ENCODE measurements around the gene TREM2. TPM values are rescaled to one million over a fixed set of nuclear protein-coding genes. Genes with fewer than 3 reads are reported as not detected.

TREM2 gene
- total and polyA plus RNA-seq, 2 of the 13 experiments (the other 11 are each of a cell fraction or from before 2014, with no cell fraction given), result 0.11 TPM; not detected in 1

DNA sequence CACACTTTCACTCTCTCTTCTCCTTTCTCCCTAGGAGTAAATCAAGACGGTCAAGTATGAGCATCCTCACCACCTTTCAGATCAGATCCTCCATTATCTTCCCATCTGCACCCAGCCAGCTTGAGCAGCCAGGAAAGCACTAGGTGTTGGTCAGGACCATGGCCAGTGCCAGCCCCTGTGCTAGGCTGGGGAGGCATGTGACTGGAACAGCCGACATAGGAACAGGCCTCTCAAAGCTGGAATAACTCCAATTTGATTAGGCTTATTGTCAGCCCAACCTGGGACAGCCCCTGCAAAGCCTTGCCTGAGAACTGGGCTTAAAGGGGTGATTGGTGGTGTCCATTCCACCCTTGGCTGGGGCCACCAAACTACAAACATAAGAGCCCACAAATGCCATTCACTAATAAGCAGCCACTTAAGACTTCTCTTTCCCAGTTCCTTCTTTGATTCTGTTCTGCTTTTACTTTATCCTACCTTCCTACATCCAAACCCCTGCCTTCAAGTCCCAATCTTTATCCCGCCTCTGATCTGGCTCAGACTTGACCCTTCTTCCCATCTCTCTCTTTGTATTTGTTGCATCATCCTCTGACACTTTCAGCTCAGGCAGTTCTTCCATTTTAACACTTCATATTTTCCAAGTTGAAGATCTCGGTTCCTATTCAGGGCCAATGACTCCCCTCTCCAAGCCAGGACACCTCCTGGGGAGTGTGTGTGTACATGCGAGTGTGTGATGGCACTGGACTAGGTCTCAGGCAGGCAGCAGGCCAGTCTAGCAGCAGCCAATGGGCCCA, 4.5 kb upstream of the TREM2 start:
- DNase-seq (ENCODE audit: low spot score) (no peak), ATAC-seq (peak; percentile 57), FAIRE-seq (no peak)
- TF ChIP-seq, protein P1, sequence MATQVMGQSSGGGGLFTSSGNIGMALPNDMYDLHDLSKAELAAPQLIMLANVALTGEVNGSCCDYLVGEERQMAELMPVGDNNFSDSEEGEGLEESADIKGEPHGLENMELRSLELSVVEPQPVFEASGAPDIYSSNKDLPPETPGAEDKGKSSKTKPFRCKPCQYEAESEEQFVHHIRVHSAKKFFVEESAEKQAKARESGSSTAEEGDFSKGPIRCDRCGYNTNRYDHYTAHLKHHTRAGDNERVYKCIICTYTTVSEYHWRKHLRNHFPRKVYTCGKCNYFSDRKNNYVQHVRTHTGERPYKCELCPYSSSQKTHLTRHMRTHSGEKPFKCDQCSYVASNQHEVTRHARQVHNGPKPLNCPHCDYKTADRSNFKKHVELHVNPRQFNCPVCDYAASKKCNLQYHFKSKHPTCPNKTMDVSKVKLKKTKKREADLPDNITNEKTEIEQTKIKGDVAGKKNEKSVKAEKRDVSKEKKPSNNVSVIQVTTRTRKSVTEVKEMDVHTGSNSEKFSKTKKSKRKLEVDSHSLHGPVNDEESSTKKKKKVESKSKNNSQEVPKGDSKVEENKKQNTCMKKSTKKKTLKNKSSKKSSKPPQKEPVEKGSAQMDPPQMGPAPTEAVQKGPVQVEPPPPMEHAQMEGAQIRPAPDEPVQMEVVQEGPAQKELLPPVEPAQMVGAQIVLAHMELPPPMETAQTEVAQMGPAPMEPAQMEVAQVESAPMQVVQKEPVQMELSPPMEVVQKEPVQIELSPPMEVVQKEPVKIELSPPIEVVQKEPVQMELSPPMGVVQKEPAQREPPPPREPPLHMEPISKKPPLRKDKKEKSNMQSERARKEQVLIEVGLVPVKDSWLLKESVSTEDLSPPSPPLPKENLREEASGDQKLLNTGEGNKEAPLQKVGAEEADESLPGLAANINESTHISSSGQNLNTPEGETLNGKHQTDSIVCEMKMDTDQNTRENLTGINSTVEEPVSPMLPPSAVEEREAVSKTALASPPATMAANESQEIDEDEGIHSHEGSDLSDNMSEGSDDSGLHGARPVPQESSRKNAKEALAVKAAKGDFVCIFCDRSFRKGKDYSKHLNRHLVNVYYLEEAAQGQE (IDR thresholded peaks at IDR 0.05; ENCODE audit: borderline replicate concordance in 1 of 2, low read depth in 1 of 2, low read length in 2 of 2), result peak; percentile 75 to 95
- TF ChIP-seq MIER2 (CRISPR knock-in tag; IDR thresholded peaks at IDR 0.05) (peak; percentile 96), EHMT2 (IDR thresholded peaks at IDR 0.05; ENCODE audit: borderline replicate concordance, low read depth, low read length) (peak; percentile 41; the same call in 1 of the 2 replicates), ZNF557 (CRISPR knock-in tag; IDR thresholded peaks at IDR 0.05) (no peak), ZNF501 (CRISPR knock-in tag; IDR thresholded peaks at IDR 0.05) (0 out of 2 replicates have a peak, but pooled peaks have one; percentile 31), RAD21 (CRISPR knock-in tag; IDR thresholded peaks at IDR 0.05) (no peak), ZNF430 (CRISPR knock-in tag; IDR thresholded peaks at IDR 0.05) (0 out of 2 replicates have a peak, but pooled peaks have one; percentile 19), ZNF432 (CRISPR knock-in tag; IDR thresholded peaks at IDR 0.05; ENCODE audit: borderline replicate concordance) (no peak), GZF1 (CRISPR knock-in tag; IDR thresholded peaks at IDR 0.05) (no peak), SALL1 (CRISPR knock-in tag; IDR thresholded peaks at IDR 0.05) (peak; percentile 28; the same call in 1 of the 2 replicates), JUNB (CRISPR knock-in tag; IDR thresholded peaks at IDR 0.05; ENCODE audit: borderline replicate concordance) (0 out of 2 replicates have a peak, but pooled peaks have one; percentile 11), CEBPB (IDR thresholded peaks at IDR 0.05; ENCODE audit: borderline replicate concordance, low read depth, low read length) (0 out of 2 replicates have a peak, but pooled peaks have one; percentile 29)
- TF ChIP-seq, protein P2, sequence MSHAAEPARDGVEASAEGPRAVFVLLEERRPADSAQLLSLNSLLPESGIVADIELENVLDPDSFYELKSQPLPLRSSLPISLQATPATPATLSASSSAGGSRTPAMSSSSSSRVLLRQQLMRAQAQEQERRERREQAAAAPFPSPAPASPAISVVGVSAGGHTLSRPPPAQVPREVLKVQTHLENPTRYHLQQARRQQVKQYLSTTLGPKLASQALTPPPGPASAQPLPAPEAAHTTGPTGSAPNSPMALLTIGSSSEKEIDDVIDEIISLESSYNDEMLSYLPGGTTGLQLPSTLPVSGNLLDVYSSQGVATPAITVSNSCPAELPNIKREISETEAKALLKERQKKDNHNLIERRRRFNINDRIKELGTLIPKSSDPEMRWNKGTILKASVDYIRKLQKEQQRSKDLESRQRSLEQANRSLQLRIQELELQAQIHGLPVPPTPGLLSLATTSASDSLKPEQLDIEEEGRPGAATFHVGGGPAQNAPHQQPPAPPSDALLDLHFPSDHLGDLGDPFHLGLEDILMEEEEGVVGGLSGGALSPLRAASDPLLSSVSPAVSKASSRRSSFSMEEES (CRISPR knock-in tag; IDR thresholded peaks at IDR 0.05), result 0 out of 2 replicates have a peak, but pooled peaks have one; percentile 34
- ChIA-PET CTCF (ENCODE audit: low intra/inter-chr PET ratio, low total read pairs) (no interaction called here), POLR2A (no interaction called here)
- no peak overlapping the region for H3K27ac ChIP-seq (ENCODE audit: extremely low read length, insufficient read depth, low read length)
- H3K9ac ChIP-seq (ENCODE audit: insufficient read depth, low read depth, low read length), result no peak overlapping the region
- peaks cover 0 to 5% of the 10 kb centered on the region in 2 experiments; a peak in 2 of 5 replicates for H3K27me3 ChIP-seq (ENCODE audit: control insufficient read depth in 1 of 2, insufficient read depth in 2 of 2, low read length in 2 of 2)
- in situ Hi-C loops (cut with HindIII; ENCODE audit: extremely low pct_ligation_motif_present, low pct_unique_long_range_greater_than_20kb) (no loop called here), intact Hi-C loops (cut with micrococcal nuclease; ENCODE audit: unreplicated experiment) (no loop called here)
- no peaks in the 10 kb centered on the region for H3K9me3 ChIP-seq (ENCODE audit: low read length)
- 32% methylated on average over 5 of the region's 5 CpGs for WGBS (ENCODE audit: low lambda C conversion rate)
- BruUV-seq (replicated peaks), result no TSS peak
- no peaks in the 10 kb centered on the region for H3K79me2 ChIP-seq (ENCODE audit: insufficient read depth, low read length)
- H3K36me3 ChIP-seq (replicated peaks in 1 of 2; ENCODE audit: control insufficient read depth in 1 of 2, insufficient read depth in 2 of 2, low read length in 2 of 2), result no peaks in the 10 kb centered on the region
- H2AFZ ChIP-seq (ENCODE audit: low read length), result no peak overlapping the region
- no peaks in the 10 kb centered on the region for H4K20me1 ChIP-seq (ENCODE audit: insufficient read depth, low read length)
- no peak overlapping the region for H3K4me2 ChIP-seq (ENCODE audit: low read depth, low read length)
- no peak overlapping the region for H3K4me3 ChIP-seq (replicated peaks in 1 of 3; ENCODE audit: insufficient read depth in 1 of 3, low read depth in 2 of 3, low read length in 3 of 3)
- no peaks in the 10 kb centered on the region for H3K4me1 ChIP-seq (ENCODE audit: insufficient read depth, low read length)
